ENCODE measurements around the gene SH2B3. TPM values are rescaled to one million over a fixed set of nuclear protein-coding genes. Genes with fewer than 3 reads are reported as not detected.
A peak's percentile ranks its signal among the peaks of the same experiment; 100 is the strongest.

The SH2B3 gene
- total and polyA plus RNA-seq, 10 donors, result 11.5 to 105 (median 81.9) TPM

DNA sequence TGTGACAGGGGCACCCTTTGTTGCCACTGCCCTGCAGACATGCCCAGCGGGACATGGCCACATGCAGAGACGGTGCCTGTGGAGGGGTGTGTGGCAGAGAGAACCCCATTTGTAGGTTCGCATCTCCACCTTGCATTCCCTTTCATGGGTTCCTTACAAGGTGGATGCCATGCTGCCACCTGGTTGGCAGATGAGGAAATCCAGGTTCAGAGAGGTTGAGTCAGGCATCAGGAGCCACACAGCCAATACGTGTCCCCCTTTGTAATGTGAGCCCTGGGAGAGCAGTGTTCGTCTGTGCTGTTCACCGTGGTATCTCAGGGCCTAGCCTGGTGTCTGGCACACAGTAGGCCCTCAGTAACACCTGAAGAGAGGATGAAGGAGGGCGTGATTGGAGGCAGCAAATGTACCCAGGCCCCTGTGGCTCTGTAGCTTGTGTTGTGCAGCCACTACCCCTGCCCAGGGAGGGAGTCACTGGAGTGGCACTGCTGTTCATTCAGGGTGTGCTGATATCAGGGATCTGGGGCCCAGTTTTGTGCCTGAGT, 9.1 kb downstream of the SH2B3 start:
- intact Hi-C loops (cut with DNase I; ENCODE audit: low total_unique reads), result no loop called here
- Histone ChIP-seq H3K27me3 (replicated peaks in 1 of 7) (no peaks in the 10 kb centered on the region), H3K36me3 (peaks cover 0 to 63% (median 31%) of the 10 kb centered on the region in 6 donors), H3K9me3 (no peaks in the 10 kb centered on the region), H3K27ac (peak overlapping the region in 6 of 8 donors; percentile 7 to 99 (median 98)), H3K4me3 (no peak overlapping the region), H3K4me1 (peaks cover 57 to 96% (median 79%) of the 10 kb centered on the region in 6 donors)
- no peak for TF ChIP-seq POLR2A (IDR thresholded peaks at IDR 0.05)
- TF ChIP-seq POLR2AphosphoS5 (IDR thresholded peaks at IDR 0.05), result peak in 1 of 3 donors; percentile 11
- no peak for DNase-seq
- WGBS, 5 donors, result 80 to 95% (median 90%) methylated on average over 5 to 7 of the region's 7 CpGs

DNA sequence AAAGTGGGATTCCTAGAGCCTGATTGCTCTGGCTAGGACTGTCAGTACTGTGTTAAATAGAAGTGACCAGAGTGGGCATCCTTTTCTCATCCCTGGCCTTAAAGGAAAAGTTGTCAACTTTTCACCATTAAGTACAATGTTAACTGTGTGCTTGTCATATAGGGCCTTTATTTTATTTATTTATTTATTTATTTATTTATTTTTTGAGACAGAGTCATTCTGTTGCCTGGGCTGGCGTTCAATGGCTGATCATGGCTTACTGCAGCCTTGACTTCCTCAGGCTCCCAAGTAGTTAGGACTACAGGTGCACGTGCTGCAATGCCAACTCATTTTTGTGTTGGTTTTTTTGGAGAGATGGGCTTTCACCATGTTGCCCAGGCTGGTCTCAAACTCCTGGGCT, 11.6 kb downstream of the SH2B3 start:
- WGBS, 5 donors, result 87 to 100% (median 87%) methylated on average over 2 of the region's 2 CpGs
- no peak overlapping the region for H3K4me3 ChIP-seq

DNA sequence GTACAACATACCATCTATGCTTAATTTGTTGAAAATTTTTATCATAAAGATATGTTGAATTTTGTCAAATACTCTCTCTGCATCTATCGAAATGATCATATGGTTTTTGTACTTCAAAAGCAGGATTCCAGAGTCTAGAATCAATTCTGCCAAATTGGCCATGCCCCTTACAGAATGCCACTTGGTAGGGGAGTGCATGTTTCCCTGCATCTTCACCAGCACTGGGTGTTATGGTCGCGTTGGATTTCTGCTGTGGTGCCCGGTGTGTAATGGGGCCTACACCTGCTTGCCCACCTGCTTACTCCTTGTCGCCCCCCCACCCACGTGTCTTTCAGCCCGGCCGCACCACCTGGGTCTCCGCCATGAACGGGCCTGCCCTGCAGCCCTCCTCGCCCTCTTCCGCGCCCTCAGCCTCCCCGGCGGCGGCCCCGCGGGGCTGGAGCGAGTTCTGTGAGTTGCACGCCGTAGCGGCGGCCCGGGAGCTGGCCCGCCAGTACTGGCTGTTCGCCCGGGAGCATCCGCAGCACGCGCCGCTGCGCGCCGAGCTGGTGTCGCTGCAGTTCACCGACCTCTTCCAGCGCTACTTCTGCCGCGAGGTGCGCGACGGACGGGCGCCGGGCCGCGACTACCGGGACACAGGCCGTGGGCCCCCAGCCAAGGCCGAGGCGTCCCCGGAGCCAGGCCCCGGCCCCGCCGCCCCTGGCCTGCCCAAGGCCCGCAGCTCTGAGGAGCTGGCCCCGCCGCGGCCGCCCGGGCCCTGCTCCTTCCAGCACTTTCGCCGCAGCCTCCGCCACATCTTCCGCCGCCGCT, 12.3 kb downstream of the SH2B3 start:
- intact Hi-C loops (cut with DNase I; ENCODE audit: low total_unique reads), result no loop called here
- no peaks in the 10 kb centered on the region for H3K9me3 ChIP-seq
- DNase-seq, result no peak
- H3K4me3 ChIP-seq, result no peak overlapping the region
- peaks cover 0 to 88% (median 53%) of the 10 kb centered on the region in 6 donors for H3K36me3 ChIP-seq
- TF ChIP-seq, protein P1, sequence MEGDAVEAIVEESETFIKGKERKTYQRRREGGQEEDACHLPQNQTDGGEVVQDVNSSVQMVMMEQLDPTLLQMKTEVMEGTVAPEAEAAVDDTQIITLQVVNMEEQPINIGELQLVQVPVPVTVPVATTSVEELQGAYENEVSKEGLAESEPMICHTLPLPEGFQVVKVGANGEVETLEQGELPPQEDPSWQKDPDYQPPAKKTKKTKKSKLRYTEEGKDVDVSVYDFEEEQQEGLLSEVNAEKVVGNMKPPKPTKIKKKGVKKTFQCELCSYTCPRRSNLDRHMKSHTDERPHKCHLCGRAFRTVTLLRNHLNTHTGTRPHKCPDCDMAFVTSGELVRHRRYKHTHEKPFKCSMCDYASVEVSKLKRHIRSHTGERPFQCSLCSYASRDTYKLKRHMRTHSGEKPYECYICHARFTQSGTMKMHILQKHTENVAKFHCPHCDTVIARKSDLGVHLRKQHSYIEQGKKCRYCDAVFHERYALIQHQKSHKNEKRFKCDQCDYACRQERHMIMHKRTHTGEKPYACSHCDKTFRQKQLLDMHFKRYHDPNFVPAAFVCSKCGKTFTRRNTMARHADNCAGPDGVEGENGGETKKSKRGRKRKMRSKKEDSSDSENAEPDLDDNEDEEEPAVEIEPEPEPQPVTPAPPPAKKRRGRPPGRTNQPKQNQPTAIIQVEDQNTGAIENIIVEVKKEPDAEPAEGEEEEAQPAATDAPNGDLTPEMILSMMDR (IDR thresholded peaks at IDR 0.05 in 8 of 11, conservative IDR thresholded peaks at IDR 0.05 in 3 of 11), result no peak
- peak in 2 of 3 donors; percentile 27 to 33 for TF ChIP-seq POLR2AphosphoS5 (IDR thresholded peaks at IDR 0.05)
- no peak for TF ChIP-seq POLR2A (IDR thresholded peaks at IDR 0.05)
- H3K27me3 ChIP-seq (replicated peaks in 1 of 7), result no peaks in the 10 kb centered on the region
- WGBS, 5 donors, result 91 to 97% (median 95%) methylated on average over 49 to 67 of the region's 67 CpGs
- peak overlapping the region in 3 of 8 donors; percentile 2 to 37 (median 22) for H3K27ac ChIP-seq
- peaks cover 28 to 96% (median 69%) of the 10 kb centered on the region in 6 donors for H3K4me1 ChIP-seq

More for the DNA sequence above, 11.6 kb downstream of the SH2B3 start:
- H3K4me1 ChIP-seq, result peaks cover 35 to 96% (median 70%) of the 10 kb centered on the region in 6 donors
- intact Hi-C loops (cut with DNase I; ENCODE audit: low total_unique reads), result no loop called here
- H3K27ac ChIP-seq, result peak overlapping the region in 4 of 8 donors; percentile 2 to 54 (median 30)
- TF ChIP-seq POLR2AphosphoS5 (IDR thresholded peaks at IDR 0.05), result no peak
- TF ChIP-seq, protein P1 (IDR thresholded peaks at IDR 0.05 in 8 of 11, conservative IDR thresholded peaks at IDR 0.05 in 3 of 11), result no peak
- TF ChIP-seq POLR2A (IDR thresholded peaks at IDR 0.05), result no peak
- H3K9me3 ChIP-seq, result no peaks in the 10 kb centered on the region
- no peaks in the 10 kb centered on the region for H3K27me3 ChIP-seq (replicated peaks in 1 of 7)
- H3K36me3 ChIP-seq, result peaks cover 0 to 83% (median 52%) of the 10 kb centered on the region in 6 donors
- DNase-seq, result no peak

- Histone ChIP-seq H3K27ac (peak overlapping the region in 2 of 8 donors; percentile 22 to 30), H3K4me1 (peaks cover 27 to 96% (median 69%) of the 10 kb centered on the region in 6 donors), H3K36me3 (peaks cover 0 to 90% (median 53%) of the 10 kb centered on the region in 6 donors), H3K4me3 (no peak overlapping the region), H3K9me3 (no peaks in the 10 kb centered on the region), H3K27me3 (replicated peaks in 1 of 7) (no peaks in the 10 kb centered on the region)
- intact Hi-C loops (cut with DNase I; ENCODE audit: low total_unique reads), result no loop called here
- TF ChIP-seq POLR2A (IDR thresholded peaks at IDR 0.05) (no peak), POLR2AphosphoS5 (IDR thresholded peaks at IDR 0.05) (no peak)
- TF ChIP-seq, protein P1 (IDR thresholded peaks at IDR 0.05 in 8 of 11, conservative IDR thresholded peaks at IDR 0.05 in 3 of 11), result no peak
- no peak for DNase-seq
- WGBS, 5 donors, result 88 to 97% (median 94%) methylated on average over 8 to 30 of the region's 30 CpGs
Observed at GRCh38 chr12:111418594-111418880, 12.8 kb downstream of the SH2B3 start.
